ENCODE data around the gene VLDLR. TPM values are rescaled to one million over a fixed set of nuclear protein-coding genes. Genes with fewer than 3 reads are reported as not detected.
"Not testable (repeated sequence)": the region's sequence is repeated elsewhere in the genome, so short reads cannot be mapped to it uniquely, and the experiment has no call there.

The VLDLR gene
- total RNA-seq, 2 donors from 2014 or later, result 0.15 to 0.57 TPM

- Mint-ChIP-seq H3K36me3 (ENCODE audit: low read depth) (peaks cover under 1% of the 10 kb centered on the region), H3K4me3 (no peak overlapping the region), H3K27me3 (no peaks in the 10 kb centered on the region), H3K27ac (no peak overlapping the region), H3K4me1 (no peaks in the 10 kb centered on the region)
- ATAC-seq (no peak), DNase-seq (no peak)
- H3K9me3 ChIP-seq (ENCODE audit: control insufficient read depth, low read length, poor library complexity, severe bottlenecking), result no peaks in the 10 kb centered on the region
Measured at GRCh38 chr9:2681981-2682380, 60.4 kb downstream of the VLDLR start.

GRCh38 chr9:2686911-2687310, 65.3 kb downstream of the VLDLR start:
- Mint-ChIP-seq H3K36me3 (ENCODE audit: low read depth) (peaks cover 2% of the 10 kb centered on the region), H3K4me3 (peak overlapping the region; percentile 31), H3K27ac (no peak overlapping the region), H3K27me3 (no peaks in the 10 kb centered on the region), H3K4me1 (peaks cover 4% of the 10 kb centered on the region)
- no peak for ATAC-seq
- H3K9me3 ChIP-seq (ENCODE audit: control insufficient read depth, low read length, poor library complexity, severe bottlenecking), result no peaks in the 10 kb centered on the region
- DNase-seq, result no peak

DNA sequence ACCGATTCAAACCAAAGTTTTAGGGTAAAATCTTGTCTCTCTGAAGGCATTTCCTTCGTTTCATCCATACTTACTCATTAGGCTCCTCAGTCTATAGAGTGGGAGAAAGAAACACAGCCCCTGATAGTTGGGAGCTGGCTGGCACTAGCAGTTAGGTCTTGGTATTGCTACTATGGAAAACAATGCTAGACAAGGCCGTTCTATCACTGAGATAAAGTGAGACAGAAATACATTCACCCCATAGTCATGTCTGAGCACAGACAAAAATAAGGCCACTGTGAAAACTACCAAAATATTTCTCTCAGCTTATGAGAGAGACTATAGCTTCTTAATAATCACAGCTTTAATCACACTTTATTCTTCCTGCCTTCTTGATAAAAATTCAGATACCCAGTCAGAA, 67.0 kb downstream of the VLDLR start:
- H3K36me3 Mint-ChIP-seq (ENCODE audit: low read depth), result peaks cover 2% of the 10 kb centered on the region
- peaks cover 4% of the 10 kb centered on the region for H3K4me1 Mint-ChIP-seq
- DNase-seq (no peak), ATAC-seq (no peak)
- no peaks in the 10 kb centered on the region for H3K9me3 ChIP-seq (ENCODE audit: control insufficient read depth, low read length, poor library complexity, severe bottlenecking)
- no peaks in the 10 kb centered on the region for H3K27me3 Mint-ChIP-seq
- H3K4me3 Mint-ChIP-seq, result no peak overlapping the region
- no peak overlapping the region for H3K27ac Mint-ChIP-seq

DNA sequence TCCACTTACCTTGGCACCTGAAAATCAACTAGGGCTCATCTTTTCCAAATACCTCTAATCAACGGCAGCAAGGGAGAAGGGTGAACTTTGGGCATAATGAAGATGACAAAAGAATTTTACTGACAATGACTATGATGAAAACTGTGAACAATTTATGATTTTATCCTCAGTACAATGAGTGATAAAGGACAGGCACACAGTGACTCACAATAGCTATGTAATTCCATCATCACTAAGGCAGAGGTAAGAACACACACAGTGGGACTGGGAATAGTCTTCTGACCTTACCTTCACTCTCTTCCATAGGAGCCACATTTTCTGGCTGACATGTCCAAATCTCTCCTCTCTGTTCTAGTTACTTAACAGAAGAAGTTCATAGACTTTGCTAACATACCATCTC, 69.6 kb downstream of the VLDLR start:
- no peak for ATAC-seq
- Mint-ChIP-seq H3K4me1 (peaks cover 4% of the 10 kb centered on the region), H3K27ac (no peak overlapping the region), H3K27me3 (no peaks in the 10 kb centered on the region), H3K36me3 (ENCODE audit: low read depth) (peaks cover 6% of the 10 kb centered on the region), H3K4me3 (no peak overlapping the region)
- DNase-seq, result no peak
- no peaks in the 10 kb centered on the region for H3K9me3 ChIP-seq (ENCODE audit: control insufficient read depth, low read length, poor library complexity, severe bottlenecking)

GRCh38 chr9:2691626-2692025, 70.0 kb downstream of the VLDLR start:
- H3K9me3 ChIP-seq (ENCODE audit: control insufficient read depth, low read length, poor library complexity, severe bottlenecking), result no peaks in the 10 kb centered on the region
- H3K4me3 Mint-ChIP-seq, result no peak overlapping the region
- no peak overlapping the region for H3K27ac Mint-ChIP-seq
- no peaks in the 10 kb centered on the region for H3K27me3 Mint-ChIP-seq
- ATAC-seq, result no peak
- H3K4me1 Mint-ChIP-seq, result peaks cover 4% of the 10 kb centered on the region
- H3K36me3 Mint-ChIP-seq (ENCODE audit: low read depth), result peaks cover 6% of the 10 kb centered on the region
- DNase-seq, result no peak

DNA sequence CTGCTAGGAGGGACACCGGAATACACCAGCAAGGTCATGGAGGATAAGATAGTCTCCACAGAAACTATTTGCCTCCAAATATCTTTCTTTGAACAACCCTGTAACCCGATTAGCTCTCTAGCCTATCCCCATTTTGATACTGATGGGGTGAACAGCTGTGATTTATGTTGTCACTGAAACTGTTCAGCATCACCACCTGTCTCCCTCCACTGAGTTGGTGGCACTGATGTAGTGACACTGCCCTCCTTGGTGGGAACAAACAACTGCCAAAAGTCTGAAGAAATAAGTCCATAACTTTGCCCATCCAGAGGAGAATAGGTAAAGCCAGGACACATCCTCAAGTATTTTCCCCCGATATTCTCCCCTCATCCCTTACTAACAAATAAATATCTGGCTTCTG, 71.5 kb downstream of the VLDLR start:
- H3K36me3 Mint-ChIP-seq (ENCODE audit: low read depth), result peaks cover 3% of the 10 kb centered on the region

GRCh38 chr9:2697492-2697891, 75.9 kb downstream of the VLDLR start:
- H3K4me3 Mint-ChIP-seq, result no peak overlapping the region
- H3K9me3 ChIP-seq (ENCODE audit: control insufficient read depth, low read length, poor library complexity, severe bottlenecking), result no peaks in the 10 kb centered on the region
- peaks cover 3% of the 10 kb centered on the region for H3K4me1 Mint-ChIP-seq
- H3K36me3 Mint-ChIP-seq (ENCODE audit: low read depth), result peaks cover 3% of the 10 kb centered on the region
- H3K27me3 Mint-ChIP-seq, result peaks cover 6% of the 10 kb centered on the region
- ATAC-seq, result no peak
- no peak for DNase-seq
- no peak overlapping the region for H3K27ac Mint-ChIP-seq

More for the DNA sequence above, 71.5 kb downstream of the VLDLR start:
- Mint-ChIP-seq H3K27me3 (no peaks in the 10 kb centered on the region), H3K4me3 (no peak overlapping the region), H3K4me1 (peaks cover 7% of the 10 kb centered on the region), H3K27ac (no peak overlapping the region)
- ATAC-seq (no peak), DNase-seq (no peak)
- no peaks in the 10 kb centered on the region for H3K9me3 ChIP-seq (ENCODE audit: control insufficient read depth, low read length, poor library complexity, severe bottlenecking)

GRCh38 chr9:2700398-2700797, 78.8 kb downstream of the VLDLR start:
- H3K36me3 Mint-ChIP-seq (ENCODE audit: low read depth), result peaks cover 2% of the 10 kb centered on the region

DNA sequence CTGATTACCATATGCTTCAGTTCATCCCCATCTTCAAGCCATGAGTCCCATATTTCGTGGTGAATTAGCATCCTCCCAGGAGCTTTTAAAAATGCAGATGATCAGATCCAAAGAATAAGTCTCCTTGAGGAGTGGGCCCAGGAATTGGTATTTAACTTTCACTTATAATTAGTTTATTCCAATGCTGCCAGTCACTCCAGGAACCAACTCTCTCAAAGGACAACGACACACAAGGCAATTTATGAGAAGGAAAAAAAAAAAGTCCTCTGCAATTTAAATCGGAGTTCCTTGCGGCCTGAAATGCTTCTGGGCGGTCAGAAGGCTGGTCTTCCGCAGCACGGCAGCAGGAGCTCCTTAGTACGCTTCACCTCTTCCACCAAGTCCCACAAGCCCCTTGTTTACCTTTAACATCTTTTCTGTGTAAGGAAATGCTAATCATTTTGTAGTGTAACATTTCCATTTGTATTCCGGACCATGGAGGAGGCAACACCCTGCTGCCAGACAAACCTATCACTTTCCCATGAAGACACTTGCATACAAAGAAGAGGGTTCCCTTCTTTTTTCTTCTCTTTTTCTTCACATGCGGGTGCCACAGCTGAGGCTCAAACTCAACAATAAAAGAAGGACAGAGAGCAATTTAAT, 79.4 kb downstream of the VLDLR start:
- H3K27ac Mint-ChIP-seq, result no peak overlapping the region

More at GRCh38 chr9:2700398-2700797, 78.8 kb downstream of the VLDLR start:
- Mint-ChIP-seq H3K4me3 (no peak overlapping the region), H3K27ac (no peak overlapping the region), H3K4me1 (peaks cover 3% of the 10 kb centered on the region), H3K27me3 (peaks cover 6% of the 10 kb centered on the region)
- ATAC-seq, result no peak
- no peak for DNase-seq
- no peaks in the 10 kb centered on the region for H3K9me3 ChIP-seq (ENCODE audit: control insufficient read depth, low read length, poor library complexity, severe bottlenecking)

GRCh38 chr9:2704504-2704903, 82.9 kb downstream of the VLDLR start:
- Mint-ChIP-seq H3K4me3 (no peak overlapping the region), H3K4me1 (no peaks in the 10 kb centered on the region), H3K36me3 (ENCODE audit: low read depth) (peaks cover 2% of the 10 kb centered on the region), H3K27ac (no peak overlapping the region), H3K27me3 (peaks cover 6% of the 10 kb centered on the region)
- no peaks in the 10 kb centered on the region for H3K9me3 ChIP-seq (ENCODE audit: control insufficient read depth, low read length, poor library complexity, severe bottlenecking)
- ATAC-seq (no peak), DNase-seq (no peak)

More for the DNA sequence above, 79.4 kb downstream of the VLDLR start:
- Mint-ChIP-seq H3K27me3 (peaks cover 6% of the 10 kb centered on the region), H3K4me1 (peaks cover 3% of the 10 kb centered on the region), H3K4me3 (no peak overlapping the region), H3K36me3 (ENCODE audit: low read depth) (peaks cover 2% of the 10 kb centered on the region)
- H3K9me3 ChIP-seq (ENCODE audit: control insufficient read depth, low read length, poor library complexity, severe bottlenecking), result no peaks in the 10 kb centered on the region
- ATAC-seq, result no peak
- no peak for DNase-seq

DNA sequence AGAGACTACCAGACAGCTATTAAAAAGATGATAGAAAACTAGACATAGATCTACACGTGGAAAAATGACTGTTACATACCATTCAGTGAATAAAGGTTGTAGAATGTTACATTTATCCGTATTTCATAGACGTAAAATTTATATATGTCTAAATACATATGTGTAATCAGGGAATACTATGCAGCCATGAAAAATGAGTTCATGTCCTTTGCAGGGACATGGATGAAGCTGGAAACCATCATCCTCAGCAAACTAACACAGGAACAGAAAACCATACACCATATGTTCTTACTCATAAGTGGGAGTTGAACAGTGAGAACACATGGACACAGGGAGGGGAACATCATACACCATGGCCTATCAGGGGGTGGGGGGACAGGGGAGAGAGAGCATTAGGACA, 85.7 kb downstream of the VLDLR start:
- H3K27me3 Mint-ChIP-seq; H3K27ac Mint-ChIP-seq; DNase-seq; H3K36me3 Mint-ChIP-seq (ENCODE audit: low read depth); ATAC-seq; H3K9me3 ChIP-seq (ENCODE audit: control insufficient read depth, low read length, poor library complexity, severe bottlenecking); H3K4me1 Mint-ChIP-seq; H3K4me3 Mint-ChIP-seq: not testable (repeated sequence)

Other genes with a start within 250 kb of the VLDLR start
- gene KCNV2, start 95.7 kb downstream of the VLDLR start, total RNA-seq, result not detected
- gene PUM3, start 222.3 kb downstream of the VLDLR start, total RNA-seq, result 10 to 100 TPM; 29.9 to 31.4 TPM